WTC11 (cell line): Measurements from ENCODE around the gene TTC38. TPM values are rescaled to one million over a fixed set of nuclear protein-coding genes. Genes with fewer than 3 reads are reported as not detected.
A peak's percentile ranks its signal among the peaks of the same experiment; 100 is the strongest.

Experiments
- ATAC-seq: fragments of 200-7000 bp; cut with Tn5 transposase; 2 replicates; pipeline ENCODE4 v1.10.0; 2021; ENCODE audit warnings: mild to moderate bottlenecking, moderate library complexity
- CTCF ChIA-PET: fragments of 300-600 bp; sonication (Branson Sonifier 250); formaldehyde crosslinking; loops from one replicate; lab custom pipeline; 2021; ENCODE audit warnings: antibody characterized with exemption; lab: Charles Lee
- POLR2A ChIA-PET: fragments of 350-600 bp; sonication (Branson Sonifier 250); formaldehyde crosslinking; loops from one replicate; lab custom pipeline; 2021; ENCODE audit warnings: antibody characterized with exemption; lab: Charles Lee
- DNase-seq: peaks from one replicate; pipeline ENCODE4 v3.0.0; 2021; ENCODE audit warnings: low spot score
- H3K27ac Mint-ChIP-seq: 2 replicates; pipeline ENCODE4 v1.8.0; 2021; ENCODE audit warnings: mixed read lengths
- H3K27me3 Mint-ChIP-seq: 2 replicates; pipeline ENCODE4 v1.8.0; 2021; ENCODE audit warnings: low read depth, mild to moderate bottlenecking, moderate library complexity, mixed read lengths
- H3K36me3 Mint-ChIP-seq: 2 replicates; pipeline ENCODE4 v1.8.0; 2021; ENCODE audit warnings: mixed read lengths
- H3K4me1 Mint-ChIP-seq: 2 replicates; pipeline ENCODE4 v1.8.0; 2022; ENCODE audit warnings: mixed read lengths
- H3K4me3 Mint-ChIP-seq: 2 replicates; pipeline ENCODE4 v1.8.0; 2021; ENCODE audit warnings: mild to moderate bottlenecking, moderate library complexity, mixed read lengths
- H3K9me3 Mint-ChIP-seq: 2 replicates; pipeline ENCODE4 v1.8.0; 2021; ENCODE audit warnings: mixed read lengths
- ATF2 ChIP-seq: sonication (generic); formaldehyde crosslinking; IDR thresholded peaks from 2 replicates; pipeline ENCODE4 v1.8.1; 2022; ENCODE audit warnings: low read depth, missing genetic modification reagents, borderline replicate concordance
- ATF6 ChIP-seq: sonication (generic); formaldehyde crosslinking; IDR thresholded peaks from 2 replicates; pipeline ENCODE4 v1.8.1; 2023; ENCODE audit warnings: mild to moderate bottlenecking, missing genetic modification reagents
- CBFB ChIP-seq: sonication (generic); formaldehyde crosslinking; IDR thresholded peaks from 2 replicates; pipeline ENCODE4 v1.8.1; 2022; ENCODE audit warnings: mild to moderate bottlenecking, low read depth, missing genetic modification reagents
- E2F5 ChIP-seq: sonication (generic); formaldehyde crosslinking; IDR thresholded peaks from 2 replicates; pipeline ENCODE4 v1.8.1; 2022; ENCODE audit warnings: mild to moderate bottlenecking, moderate library complexity, missing genetic modification reagents
- ETV6 ChIP-seq: sonication (generic); formaldehyde crosslinking; IDR thresholded peaks from 2 replicates; pipeline ENCODE4 v1.8.1; 2022; ENCODE audit warnings: mild to moderate bottlenecking, missing genetic modification reagents
- FOXJ3 ChIP-seq: sonication (generic); formaldehyde crosslinking; IDR thresholded peaks from 2 replicates; pipeline ENCODE4 v1.9.0; 2021; ENCODE audit warnings: missing genetic modification reagents, mild to moderate bottlenecking, borderline replicate concordance
- FOXK1 ChIP-seq: sonication (generic); formaldehyde crosslinking; IDR thresholded peaks from 2 replicates; pipeline ENCODE4 v1.8.0; 2022; ENCODE audit warnings: mild to moderate bottlenecking, moderate library complexity, missing genetic modification reagents
- FOXP1 ChIP-seq: sonication (generic); formaldehyde crosslinking; IDR thresholded peaks from 2 replicates; pipeline ENCODE4 v1.8.0; 2022; ENCODE audit warnings: missing genetic modification reagents, mild to moderate bottlenecking, moderate library complexity, borderline replicate concordance
- GRHL2 ChIP-seq: fragments of 250-450 bp; sonication (Bioruptor Pico); IDR thresholded peaks from 2 replicates; pipeline ENCODE4 v1.8.0; 2022; ENCODE audit warnings: mild to moderate bottlenecking, moderate library complexity; ENCODE audit not compliant: insufficient replicate concordance, severe bottlenecking
- GTF2I ChIP-seq: fragments of 250-450 bp; sonication (Bioruptor Pico); conservative IDR thresholded peaks from 2 replicates; pipeline ENCODE4 v1.4.0; 2021; ENCODE audit warnings: mild to moderate bottlenecking
- HMGA2 ChIP-seq: fragments of 250-450 bp; sonication (Bioruptor Pico); IDR thresholded peaks from 2 replicates; pipeline ENCODE4 v1.4.0; 2021; ENCODE audit warnings: mild to moderate bottlenecking, moderate library complexity
- IRF2 ChIP-seq: sonication (generic); formaldehyde crosslinking; IDR thresholded peaks from 2 replicates; pipeline ENCODE4 v1.8.0; 2022; ENCODE audit warnings: low read depth, missing genetic modification reagents, borderline replicate concordance
- MAX ChIP-seq: sonication (generic); formaldehyde crosslinking; IDR thresholded peaks from 2 replicates; pipeline ENCODE4 v1.8.0; 2022; ENCODE audit warnings: mild to moderate bottlenecking, missing genetic modification reagents
- MYBL2 ChIP-seq: sonication (generic); formaldehyde crosslinking; IDR thresholded peaks from 2 replicates; pipeline ENCODE4 v1.8.1; 2023; ENCODE audit warnings: mild to moderate bottlenecking, moderate library complexity, missing genetic modification reagents
- NFATC4 ChIP-seq: fragments of 250-450 bp; sonication (Bioruptor Pico); IDR thresholded peaks from 2 replicates; pipeline ENCODE4 v1.9.0; 2021; ENCODE audit warnings: mild to moderate bottlenecking
- NFE2L1 ChIP-seq: sonication (generic); formaldehyde crosslinking; IDR thresholded peaks from 2 replicates; pipeline ENCODE4 v1.8.1; 2023; ENCODE audit warnings: missing genetic modification reagents
- NFYB ChIP-seq: sonication (generic); formaldehyde crosslinking; conservative IDR thresholded peaks from 2 replicates; pipeline ENCODE4 v1.8.0; 2022; ENCODE audit warnings: low read depth, missing genetic modification reagents
- PREB ChIP-seq: sonication (generic); formaldehyde crosslinking; IDR thresholded peaks from 2 replicates; pipeline ENCODE4 v1.8.1; 2022; ENCODE audit warnings: mild to moderate bottlenecking, missing genetic modification reagents, moderate library complexity, borderline replicate concordance
- PRRX2 ChIP-seq: fragments of 250-450 bp; sonication (Bioruptor Pico); IDR thresholded peaks from 2 replicates; pipeline ENCODE4 v1.8.0; 2021; ENCODE audit warnings: mild to moderate bottlenecking
- RELA ChIP-seq: sonication (generic); formaldehyde crosslinking; IDR thresholded peaks from 2 replicates; pipeline ENCODE4 v1.8.1; 2022; ENCODE audit warnings: missing genetic modification reagents, mild to moderate bottlenecking, borderline replicate concordance
- SMAD3 ChIP-seq: sonication (generic); formaldehyde crosslinking; IDR thresholded peaks from 2 replicates; pipeline ENCODE4 v1.8.0; 2022; ENCODE audit warnings: missing genetic modification reagents, mild to moderate bottlenecking, borderline replicate concordance
- SP1 ChIP-seq: sonication (generic); formaldehyde crosslinking; conservative IDR thresholded peaks from 2 replicates; pipeline ENCODE4 v1.8.1; 2022; ENCODE audit warnings: missing genetic modification reagents
- TEAD1 ChIP-seq: sonication (generic); formaldehyde crosslinking; IDR thresholded peaks from 2 replicates; pipeline ENCODE4 v1.8.0; 2022; ENCODE audit warnings: mild to moderate bottlenecking, missing genetic modification reagents
- ZMAT4 ChIP-seq: fragments of 250-450 bp; sonication (Bioruptor Pico); IDR thresholded peaks from 2 replicates; pipeline ENCODE4 v1.9.0; 2021; ENCODE audit warnings: mild to moderate bottlenecking
- ZNF232 ChIP-seq: sonication (generic); formaldehyde crosslinking; IDR thresholded peaks from 2 replicates; pipeline ENCODE4 v1.8.0; 2022; ENCODE audit warnings: mild to moderate bottlenecking, missing genetic modification reagents
- ZNF263 ChIP-seq: sonication (generic); formaldehyde crosslinking; IDR thresholded peaks from 2 replicates; pipeline ENCODE4 v1.8.1; 2022; ENCODE audit warnings: low read depth, mild to moderate bottlenecking, moderate library complexity, missing genetic modification reagents
- ZNF396 ChIP-seq: fragments of 250-450 bp; sonication (Bioruptor Pico); IDR thresholded peaks from 2 replicates; pipeline ENCODE4 v1.8.0; 2021; ENCODE audit warnings: mild to moderate bottlenecking, moderate library complexity, borderline replicate concordance
- ZNF423 ChIP-seq: fragments of 250-450 bp; sonication (Bioruptor Pico); IDR thresholded peaks from 2 replicates; pipeline ENCODE4 v2.1.2; 2022; ENCODE audit warnings: mild to moderate bottlenecking, moderate library complexity
- total RNA-seq: library from RNA; stranded (reverse); gene quantifications from 3 replicates; pipeline ENCODE4 v1.2.3, GENCODE V29; 2021

Gene TTC38
- total RNA-seq, 1 experiment from 2014 or later, result 20.7 TPM

- peaks cover 4% of the 10 kb centered on the region; the same call in 1 of the 2 replicates for H3K36me3 Mint-ChIP-seq
- no peak overlapping the region for H3K27ac Mint-ChIP-seq
- TF ChIP-seq GRHL2 (CRISPR knock-in tag), result no peak
- TF ChIP-seq TEAD1 (CRISPR knock-in tag), result no peak
- H3K4me3 Mint-ChIP-seq, result no peak overlapping the region
- peaks cover 9% of the 10 kb centered on the region for H3K27me3 Mint-ChIP-seq
- CTCF ChIA-PET, result interaction anchor here (3.6 kb wide), 1 partner anchor 15 kb away, joined by 25 read pairs; the partner anchor contains the start of gene PKDREJ
- ATAC-seq, result no peak
- peaks cover 13% of the 10 kb centered on the region for H3K4me1 Mint-ChIP-seq
- DNase-seq, result no peak
- H3K9me3 Mint-ChIP-seq, result no peaks in the 10 kb centered on the region
- POLR2A ChIA-PET, result no interaction called here
Observed at GRCh38 chr22:46247443-46247975, 20.3 kb upstream of the TTC38 start.

GRCh38 chr22:46250035-46250782 lies 17.6 kb upstream of the TTC38 start, which contains the start of gene CDPF1:
Gene CDPF1, minus strand, starts transcription at chr22:46250293. Its CDS starts 2,009 bp downstream, at chr22:46248284.
- Mint-ChIP-seq H3K4me1 (peaks cover 13% of the 10 kb centered on the region), H3K4me3 (peak within 1 kb of the TSS; percentile 71), H3K36me3 (no peaks in the 10 kb centered on the region), H3K27ac (no peak within 1 kb of the TSS), H3K9me3 (no peaks in the 10 kb centered on the region), H3K27me3 (peaks cover 9% of the 10 kb centered on the region)
- peak; percentile 89 for ATAC-seq
- peak; percentile 85 for DNase-seq
- CTCF ChIA-PET, result interaction anchor here (0.6 to 3.6 kb wide), 7 partner anchors 12 to 244 kb away, joined by 3 to 25 read pairs (median 6); partner anchors contain the start of genes GTSE1, PKDREJ and TTC38
- POLR2A ChIA-PET, result interaction anchor here (1.4 kb wide), 1 partner anchor 13 kb away, joined by 4 read pairs; the partner anchor contains the start of gene PKDREJ
- peak; percentile 89 for TF ChIP-seq NFE2L1 (CRISPR knock-in tag)
- no peak for TF ChIP-seq IRF2 (CRISPR knock-in tag)
- peak; percentile 80; the same call in 1 of the 2 replicates for TF ChIP-seq PREB
- no peak for TF ChIP-seq PRRX2
- TF ChIP-seq SMAD3, result peak; percentile 83; the same call in 1 of the 2 replicates
- no peak for TF ChIP-seq GTF2I
- peak; percentile 88; the same call in 1 of the 2 replicates for TF ChIP-seq ZNF232 (CRISPR knock-in tag)
- TF ChIP-seq ATF6 (CRISPR knock-in tag), result no peak
- TF ChIP-seq ZNF396, result no peak
- peak; percentile 93 for TF ChIP-seq SP1 (CRISPR knock-in tag)
- peak; percentile 98 for TF ChIP-seq MAX (CRISPR knock-in tag)
- TF ChIP-seq NFATC4 (CRISPR knock-in tag), result no peak
- TF ChIP-seq NFYB, result peak; percentile 52
- TF ChIP-seq ZNF263 (CRISPR knock-in tag), result 0 out of 2 replicates have a peak, but pooled peaks have one; percentile 70
- TF ChIP-seq TEAD1 (CRISPR knock-in tag), result peak; percentile 86; the same call in 1 of the 2 replicates
- no peak for TF ChIP-seq ZMAT4
- TF ChIP-seq ETV6 (CRISPR knock-in tag), result peak; percentile 96
- peak; percentile 81 for TF ChIP-seq ATF2 (CRISPR knock-in tag)
- TF ChIP-seq E2F5 (CRISPR knock-in tag), result peak; percentile 95
- peak; percentile 84 for TF ChIP-seq RELA
- no peak for TF ChIP-seq HMGA2
- TF ChIP-seq CBFB, result peak; percentile 76; the same call in 1 of the 2 replicates
- TF ChIP-seq FOXK1, result peak; percentile 92
- TF ChIP-seq FOXP1, result peak; percentile 98
- no peak for TF ChIP-seq ZNF423 (CRISPR knock-in tag)
- TF ChIP-seq MYBL2 (CRISPR knock-in tag), result peak; percentile 93
- no peak for TF ChIP-seq FOXJ3 (CRISPR knock-in tag)
